H1 (cell line): ENCODE measurements around the gene ARL11. TPM values are rescaled to one million over a fixed set of nuclear protein-coding genes. Genes with fewer than 3 reads are reported as not detected.

Experiments
- CTCF ChIA-PET: fragments of 300-600 bp; sonication (Branson Sonifier 250); formaldehyde crosslinking; loops from one replicate; lab custom pipeline; 2021; ENCODE audit not compliant: partially characterized antibody; lab: Charles Lee
- POLR2A ChIA-PET: fragments of 300-600 bp; sonication (Branson Sonifier 250); formaldehyde crosslinking; loops from one replicate; lab custom pipeline; 2021; ENCODE audit warnings: inconsistent platforms; ENCODE audit not compliant: partially characterized antibody; lab: Charles Lee
- DNase-seq, 2 experiments: peaks; one replicate each; pipeline versions ENCODE4 v3.0.0 to v3.0.0-alpha.2; 2010 to 2022; ENCODE audit warnings: low spot score in 2 of 2, low read depth in 1 of 2, mixed read lengths in 1 of 2
- FAIRE-seq: peaks from 2 replicates; lab custom pipeline; 2011; peaks lifted over from hg19 to GRCh38; lab: Jason Lieb, UNC
- H2AFZ ChIP-seq: 2 replicates; pipeline ENCODE4 v1.8.1; 2012; ENCODE audit warnings: low read length, inconsistent platforms
- H2AK5ac ChIP-seq: 2 replicates; pipeline ENCODE4 v1.6.1; 2013; ENCODE audit warnings: low read depth, low read length
- H2BK120ac ChIP-seq: replicated peaks from 2 replicates; pipeline ENCODE3; 2013; ENCODE audit warnings: low read depth, low read length, inconsistent platforms
- H2BK12ac ChIP-seq: 2 replicates; pipeline ENCODE4 v1.6.1; 2013; ENCODE audit warnings: low read depth, low read length
- H2BK15ac ChIP-seq: 2 replicates; pipeline ENCODE4 v1.6.1; 2013; ENCODE audit warnings: low read length
- H2BK20ac ChIP-seq: 2 replicates; pipeline ENCODE4 v1.6.1; 2013; ENCODE audit warnings: low read length
- H2BK5ac ChIP-seq: 2 replicates; pipeline ENCODE4 v1.6.1; 2013; ENCODE audit warnings: low read depth, low read length
- H3K14ac ChIP-seq: 2 replicates; pipeline ENCODE4 v1.6.1; 2013; ENCODE audit warnings: inconsistent platforms; ENCODE audit not compliant: insufficient read length
- H3K18ac ChIP-seq: 2 replicates; pipeline ENCODE4 v1.6.1; 2013; ENCODE audit warnings: low read length; ENCODE audit errors: extremely low read depth
- H3K23ac ChIP-seq: 2 replicates; pipeline ENCODE4 v1.6.1; 2013; ENCODE audit warnings: inconsistent platforms; ENCODE audit not compliant: insufficient read length
- H3K23me2 ChIP-seq: 2 replicates; pipeline ENCODE4 v1.6.1; 2013; ENCODE audit warnings: low read depth, low read length
- H3K27ac ChIP-seq: 2 replicates; pipeline ENCODE4 v1.6.1; 2011; ENCODE audit warnings: low read depth, low read length, inconsistent platforms
- H3K27me3 ChIP-seq, 4 experiments: replicated peaks in 1 of 4; 1 replicate in 1 of 4; 2 replicates in 3 of 4; pipeline versions ENCODE4 v1.6.1 to v1.8.1; 2011 to 2013; ENCODE audit warnings: low read length in 3 of 4, mild to moderate bottlenecking in 3 of 4, inconsistent platforms in 2 of 4, mixed read lengths in 2 of 4, moderate library complexity in 1 of 4; ENCODE audit not compliant: control insufficient read depth in 3 of 4, insufficient read depth in 3 of 4; ENCODE audit errors: extremely low read depth in 1 of 4
- H3K36me3 ChIP-seq, 4 experiments: 2 replicates each; pipeline versions ENCODE4 v1.6.1 to v1.8.1; 2011 to 2013; ENCODE audit warnings: mild to moderate bottlenecking in 4 of 4, low read length in 3 of 4, moderate library complexity in 2 of 4, control low read depth in 1 of 4, inconsistent platforms in 1 of 4; ENCODE audit not compliant: insufficient read depth in 4 of 4, control insufficient read depth in 2 of 4
- H3K4ac ChIP-seq: replicated peaks from 2 replicates; pipeline ENCODE3; 2013; ENCODE audit warnings: low read length, low read depth, mixed read lengths, inconsistent platforms; ENCODE audit not compliant: insufficient read length
- H3K4me1 ChIP-seq, 4 experiments: replicated peaks in 1 of 4; 1 replicate in 1 of 4; 2 replicates in 3 of 4; pipeline versions ENCODE4 v1.6.1 to v1.8.1; 2011 to 2013; ENCODE audit warnings: low read length in 3 of 4, inconsistent platforms in 2 of 4, mixed read lengths in 1 of 4; ENCODE audit not compliant: insufficient read depth in 4 of 4, control insufficient read depth in 3 of 4
- H3K4me2 ChIP-seq, 2 experiments: 2 replicates each; pipeline versions ENCODE4 v1.6.1 to v1.8.1; 2011 to 2013; ENCODE audit warnings: low read depth in 2 of 2, low read length in 2 of 2, control low read depth in 1 of 2, inconsistent platforms in 1 of 2, mild to moderate bottlenecking in 1 of 2; ENCODE audit not compliant: insufficient read depth in 1 of 2
- H3K4me3 ChIP-seq, 4 experiments: fragments of 200-600, 300-600 bp in 1 of 4; sonication (generic), shearing (Covaris generic), sonication (Bioruptor Twin) in 1 of 4; 2 replicates each; pipeline versions ENCODE4 v1.5.1 to v1.8.1; 2011 to 2016; ENCODE audit warnings: low read length in 4 of 4, low read depth in 3 of 4, control low read depth in 2 of 4, inconsistent platforms in 2 of 4, mild to moderate bottlenecking in 2 of 4, mixed read lengths in 1 of 4, moderate library complexity in 1 of 4; ENCODE audit not compliant: insufficient read depth in 2 of 4; ENCODE audit errors: extremely low read depth in 1 of 4
- H3K56ac ChIP-seq: replicated peaks from 2 replicates; pipeline ENCODE3; 2013; ENCODE audit warnings: low read depth, mild to moderate bottlenecking, mixed read lengths, low read length, inconsistent platforms; ENCODE audit not compliant: insufficient read length
- H3K79me1 ChIP-seq: 2 replicates; pipeline ENCODE4 v1.6.1; 2013; ENCODE audit warnings: low read depth, low read length, control low read depth
- H3K79me2 ChIP-seq, 2 experiments: 2 replicates each; pipeline versions ENCODE4 v1.6.1 to v1.8.1; 2012 to 2013; ENCODE audit warnings: low read length in 2 of 2, mild to moderate bottlenecking in 2 of 2, inconsistent platforms in 1 of 2; ENCODE audit not compliant: insufficient read depth in 2 of 2, control insufficient read depth in 1 of 2
- H3K9ac ChIP-seq, 4 experiments: replicated peaks in 1 of 4; 1 replicate in 1 of 4; 2 replicates in 3 of 4; pipeline versions ENCODE4 v1.6.1 to v1.8.1; 2011 to 2013; ENCODE audit warnings: low read depth in 3 of 4, low read length in 3 of 4, control low read depth in 2 of 4, mild to moderate bottlenecking in 2 of 4, moderate library complexity in 2 of 4, inconsistent platforms in 1 of 4; ENCODE audit errors: extremely low read depth in 1 of 4
- H3K9me3 ChIP-seq, 2 experiments: 2 replicates each; pipeline versions ENCODE4 v1.6.1 to v1.8.1; 2012 to 2013; ENCODE audit warnings: mild to moderate bottlenecking in 2 of 2, moderate library complexity in 2 of 2, control low read depth in 1 of 2, inconsistent platforms in 1 of 2, low read depth in 1 of 2, low read length in 1 of 2, mixed read lengths in 1 of 2; ENCODE audit not compliant: insufficient read depth in 2 of 2
- H4K20me1 ChIP-seq, 2 experiments: replicated peaks in 1 of 2; 2 replicates each; pipeline versions ENCODE3 to v1.8.1; 2011 to 2013; ENCODE audit warnings: inconsistent platforms in 2 of 2, low read length in 2 of 2, mild to moderate bottlenecking in 1 of 2; ENCODE audit not compliant: insufficient read depth in 2 of 2, control insufficient read depth in 1 of 2
- H4K5ac ChIP-seq: 2 replicates; pipeline ENCODE4 v1.6.1; 2013; ENCODE audit warnings: low read length, low read depth, mixed read lengths, inconsistent platforms; ENCODE audit not compliant: insufficient read length
- H4K8ac ChIP-seq: 2 replicates; pipeline ENCODE4 v1.8.0; 2013; ENCODE audit warnings: mild to moderate bottlenecking, moderate library complexity, low read length, inconsistent platforms; ENCODE audit not compliant: insufficient read depth; ENCODE audit errors: extremely low read depth
- H4K91ac ChIP-seq: replicated peaks from 2 replicates; pipeline ENCODE3; 2013; ENCODE audit warnings: low read length, mixed read lengths, inconsistent platforms; ENCODE audit not compliant: insufficient read length
- SP1 ChIP-seq: IDR thresholded peaks from 2 replicates; pipeline ENCODE4 v1.6.1; 2011; ENCODE audit warnings: low read depth, low read length
- SP4 ChIP-seq: IDR thresholded peaks from 2 replicates; pipeline ENCODE4 v1.6.1; 2012; ENCODE audit warnings: low read length, inconsistent platforms
- TAF1 ChIP-seq: IDR thresholded peaks from 2 replicates; pipeline ENCODE4 v1.6.1; 2011; ENCODE audit warnings: mild to moderate bottlenecking, low read depth, low read length
- WGBS, 2 experiments: shearing (Covaris generic) in 1 of 2; methylation state at CpG; one replicate each; pipeline versions ENCODE4 v1.1.6 to v1.1.7; 2013 to 2015; ENCODE audit warnings: low lambda C conversion rate in 2 of 2, mixed read lengths in 2 of 2, inconsistent platforms in 1 of 2, low coverage in 1 of 2, missing lambda C conversion rate in 1 of 2; ENCODE audit not compliant: insufficient replicate concordance in 2 of 2, insufficient coverage in 1 of 2, insufficient read length in 1 of 2; ENCODE audit errors: extremely low coverage in 1 of 2, missing lambda C conversion rate in 1 of 2; 5-methylcytosine and 5-hydroxymethylcytosine counted together
- polyA plus RNA-seq, 7 experiments: library from polyadenylated mRNA; depleted of rRNA in 3 of 7; stranded (reverse) in 5 of 7; unstranded in 2 of 7; fragments of >200 nt in 5 of 7; fragments of 200-250 nt in 2 of 7; gene quantifications; 1 replicate in 5 of 7; 2 replicates in 1 of 7; 4 replicates in 1 of 7; pipeline versions ENCODE4 v1.2.1 to v1.2.3, GENCODE V29; 2011 to 2013; ENCODE audit warnings: missing spikeins in 2 of 7, mixed read lengths in 2 of 7
- total RNA-seq: library from RNA; stranded (reverse); fragmentation: NEBNext Ultra II Directional; extraction: Animal tissue kit (Norgen Biotek cat#: 25700); gene quantifications from 2 replicates; pipeline ENCODE4 v1.2.1, GENCODE V29; 2021

The ARL11 gene
- total and polyA plus RNA-seq, 2 of the 8 experiments (the other 6 are each of a cell fraction or from before 2014, with no cell fraction given) = 0.45 to 0.52 TPM

GRCh38 chr13:49622174-49622946, 5.9 kb upstream of the ARL11 start:
- no peak overlapping the region for H3K18ac ChIP-seq
- ChIA-PET POLR2A (no interaction called here), CTCF (no interaction called here)
- H2BK20ac ChIP-seq = no peak overlapping the region
- no peak overlapping the region for H4K5ac ChIP-seq
- no peaks in the 10 kb centered on the region for H3K79me2 ChIP-seq
- no peak overlapping the region for H4K8ac ChIP-seq
- no peak overlapping the region for H2AFZ ChIP-seq
- FAIRE-seq = no peak
- H3K23ac ChIP-seq = no peak overlapping the region
- H3K4ac ChIP-seq = no peak overlapping the region
- no peaks in the 10 kb centered on the region for H3K79me1 ChIP-seq
- H2BK12ac ChIP-seq = no peak overlapping the region
- WGBS, 2 experiments = no CpG with 5 or more reads among the region's 11 CpGs
- H4K20me1 ChIP-seq = no peaks in the 10 kb centered on the region
- no peaks in the 10 kb centered on the region for H3K9me3 ChIP-seq
- no peak overlapping the region for H2AK5ac ChIP-seq
- no peak overlapping the region for H3K27ac ChIP-seq
- peaks cover 0 to 3% (median 0%) of the 10 kb centered on the region in 4 experiments; a peak in 1 of 7 replicates for H3K4me1 ChIP-seq
- no peak for DNase-seq
- no peak overlapping the region for H3K4me2 ChIP-seq
- H2BK5ac ChIP-seq = no peak overlapping the region
- no peak overlapping the region for H2BK120ac ChIP-seq
- no peak overlapping the region for H2BK15ac ChIP-seq
- TF ChIP-seq TAF1 = no peak
- no peak for TF ChIP-seq SP4
- TF ChIP-seq SP1 = no peak
- no peak overlapping the region for H4K91ac ChIP-seq
- no peaks in the 10 kb centered on the region for H3K36me3 ChIP-seq
- H3K56ac ChIP-seq = no peak overlapping the region
- no peaks in the 10 kb centered on the region for H3K27me3 ChIP-seq
- no peaks in the 10 kb centered on the region for H3K23me2 ChIP-seq
- H3K14ac ChIP-seq = no peak overlapping the region
- no peak overlapping the region for H3K4me3 ChIP-seq
- no peak overlapping the region for H3K9ac ChIP-seq
